B cell (primary cell): Measurements from ENCODE around the gene NHSL2. TPM values are rescaled to one million over a fixed set of nuclear protein-coding genes. Genes with fewer than 3 reads are reported as not detected.

Experiments
- ATAC-seq: fragments of 200-7000 bp; cut with Tn5 transposase; one replicate; pipeline ENCODE4 v1.10.0; 2021; ENCODE audit warnings: low read depth, mild to moderate bottlenecking, moderate number of reproducible peaks, moderate library complexity
- CTCF ChIA-PET: fragments of 350-600 bp; sonication (Branson Sonifier 250); formaldehyde crosslinking; loops from one replicate; lab custom pipeline; 2021; ENCODE audit warnings: antibody characterized with exemption, inconsistent platforms; lab: Charles Lee
- POLR2A ChIA-PET: fragments of 350-600 bp; sonication (Branson Sonifier 250); formaldehyde crosslinking; loops from one replicate; lab custom pipeline; 2021; ENCODE audit warnings: antibody characterized with exemption; lab: Charles Lee
- DNase-seq: peaks from one replicate; pipeline ENCODE4 v3.0.0; 2013
- H2AFZ ChIP-seq: 2 replicates; pipeline ENCODE4 v1.6.1; 2012; ENCODE audit warnings: mild to moderate bottlenecking, low read depth, low read length; ENCODE audit not compliant: insufficient read depth, poor library complexity, severe bottlenecking
- H3K27ac ChIP-seq, 2 donors: 1 replicate in 1 of 2; 2 replicates in 1 of 2; pipeline ENCODE4 v1.5.1; 2012 to 2013; ENCODE audit warnings: low read length in 2 of 2, mild to moderate bottlenecking in 2 of 2, moderate library complexity in 1 of 2
- H3K27me3 ChIP-seq, 4 experiments: fragments of 200-600 bp in 1 of 4; sonication (generic) in 1 of 4; replicated peaks in 1 of 4; 1 replicate in 2 of 4; 2 replicates in 2 of 4; pipeline versions ENCODE4 v1.6.1 to v1.7.0; 2013 to 2016; ENCODE audit warnings: low read length in 3 of 4, mild to moderate bottlenecking in 2 of 4, mixed read lengths in 1 of 4, moderate library complexity in 1 of 4; ENCODE audit not compliant: insufficient read depth in 4 of 4, control insufficient read depth in 3 of 4; ENCODE audit errors: control extremely low read depth in 1 of 4
- H3K36me3 ChIP-seq, 2 experiments: replicated peaks in 1 of 2; 1 replicate in 1 of 2; 2 replicates in 1 of 2; pipeline versions ENCODE4 v1.6.1 to v1.7.1; 2013; ENCODE audit warnings: low read length in 1 of 2; ENCODE audit not compliant: insufficient read depth in 2 of 2, control insufficient read depth in 1 of 2; ENCODE audit errors: control extremely low read depth in 1 of 2, extremely low read depth in 1 of 2
- H3K4me1 ChIP-seq, 2 donors: fragments of 200-600 bp in 1 of 2; sonication (generic) in 1 of 2; 1 replicate in 1 of 2; 2 replicates in 1 of 2; pipeline versions ENCODE4 v1.5.1 to v1.6.1; 2013 to 2017; ENCODE audit warnings: low read length in 2 of 2; ENCODE audit not compliant: control insufficient read depth in 2 of 2, insufficient read depth in 2 of 2
- H3K4me2 ChIP-seq: replicated peaks from 2 replicates; pipeline ENCODE3; 2012; ENCODE audit warnings: mild to moderate bottlenecking, low read depth, low read length; ENCODE audit not compliant: poor library complexity, severe bottlenecking
- H3K4me3 ChIP-seq, 5 experiments: fragments of 200-600 bp in 1 of 5; sonication (generic) in 1 of 5; 1 replicate in 3 of 5; 2 replicates in 2 of 5; pipeline versions ENCODE4 v1.5.1 to v1.7.0; 2011 to 2016; ENCODE audit warnings: low read length in 4 of 5, mild to moderate bottlenecking in 4 of 5, low read depth in 2 of 5, control low read depth in 1 of 5, moderate library complexity in 1 of 5; ENCODE audit not compliant: insufficient read depth in 1 of 5; ENCODE audit errors: control extremely low read depth in 1 of 5, extremely low read depth in 1 of 5
- H3K79me2 ChIP-seq: fragments of 200-600 bp; sonication (generic); one replicate; pipeline ENCODE4 v1.6.0; 2016; ENCODE audit warnings: low read length; ENCODE audit not compliant: control insufficient read depth, insufficient read depth
- H3K9ac ChIP-seq: fragments of 200-600 bp; sonication (generic); 2 replicates; pipeline ENCODE4 v1.6.1; 2017; ENCODE audit warnings: mild to moderate bottlenecking, low read length, moderate library complexity
- H3K9me3 ChIP-seq, 3 donors: one replicate each; pipeline versions ENCODE4 v1.6.1 to v1.7.1; 2013; ENCODE audit warnings: low read length in 2 of 3; ENCODE audit not compliant: control insufficient read depth in 2 of 3, insufficient read depth in 1 of 3; ENCODE audit errors: control extremely low read depth in 1 of 3
- H4K20me1 ChIP-seq: 2 replicates; pipeline ENCODE4 v1.6.0; 2012; ENCODE audit warnings: mild to moderate bottlenecking, low read length; ENCODE audit not compliant: insufficient read depth, control insufficient read depth, poor library complexity, severe bottlenecking
- H3K27ac Mint-ChIP-seq: one replicate; pipeline ENCODE4 v1.8.0; 2021; ENCODE audit warnings: mixed read lengths
- H3K27me3 Mint-ChIP-seq: one replicate; pipeline ENCODE4 v1.8.0; 2021; ENCODE audit warnings: mixed read lengths
- H3K4me1 Mint-ChIP-seq: one replicate; pipeline ENCODE4 v1.8.0; 2021; ENCODE audit warnings: mixed read lengths
- H3K4me3 Mint-ChIP-seq: one replicate; pipeline ENCODE4 v1.8.0; 2021; ENCODE audit warnings: mixed read lengths
- H3K9me3 Mint-ChIP-seq: one replicate; pipeline ENCODE4 v1.8.0; 2022; ENCODE audit warnings: mixed read lengths; ENCODE audit not compliant: insufficient read depth
- CTCF ChIP-seq: fragments of 200-600 bp; IDR thresholded peaks from one replicate; pipeline ENCODE4 v1.8.0; 2022; ENCODE audit warnings: antibody characterized with exemption, mild to moderate bottlenecking
- EZH2 ChIP-seq: IDR thresholded peaks from 2 replicates; pipeline ENCODE4 v1.6.1; 2012; ENCODE audit warnings: borderline replicate concordance, low read depth, mild to moderate bottlenecking, moderate library complexity, low read length; ENCODE audit not compliant: insufficient read depth, poor library complexity, severe bottlenecking
- WGBS: methylation state at CpG from one replicate; pipeline ENCODE4 v1.1.5; 2013; ENCODE audit warnings: missing lambda C conversion rate; ENCODE audit not compliant: insufficient coverage; 5-methylcytosine and 5-hydroxymethylcytosine counted together
- intact Hi-C: fragments of 100-400 bp; cut with micrococcal nuclease; formaldehyde crosslinking; loops from one replicate; pipeline ENCODE4 v1.10.0; 2022
- polyA plus RNA-seq: library from polyadenylated mRNA; depleted of rRNA; stranded (reverse); fragments of >200 nt; gene quantifications from 2 replicates; pipeline ENCODE4 v1.2.3, GENCODE V29; 2012
- total RNA-seq, 2 donors: library from RNA; stranded (reverse); fragments of 120-200 nt in 1 of 2; gene quantifications; 1 replicate in 1 of 2; 2 replicates in 1 of 2; pipeline versions ENCODE4 v1.2.3 to v1.2.4, GENCODE V29; 2013 to 2022

The NHSL2 gene
- total and polyA plus RNA-seq, 2 donors (not counting 1 experiment from before 2014, with no cell fraction given), result 0.16 to 1.7 TPM

- H3K4me2 ChIP-seq, result no peak overlapping the region
- CTCF ChIA-PET, result interaction anchor here (1.0 kb wide), 1 partner anchor 9 kb away, joined by 3 read pairs; no protein-coding TSS in a partner anchor
- no peaks in the 10 kb centered on the region for H3K79me2 ChIP-seq
- no peak overlapping the region for H2AFZ ChIP-seq
- no peak overlapping the region for H3K9ac ChIP-seq
- 75% methylated on average over 2 of the region's 2 CpGs for WGBS
- H3K27ac ChIP-seq, result no peak overlapping the region
- Mint-ChIP-seq H3K27ac (no peak overlapping the region), H3K9me3 (no peaks in the 10 kb centered on the region), H3K4me3 (no peak overlapping the region), H3K27me3 (peaks cover 9% of the 10 kb centered on the region), H3K4me1 (peaks cover 8% of the 10 kb centered on the region)
- no peaks in the 10 kb centered on the region for H3K27me3 ChIP-seq
- no peaks in the 10 kb centered on the region for H4K20me1 ChIP-seq
- ATAC-seq (no peak), DNase-seq (no peak)
- TF ChIP-seq EZH2 (no peak), CTCF (no peak)
- no peaks in the 10 kb centered on the region for H3K36me3 ChIP-seq
- POLR2A ChIA-PET, result no interaction called here
- H3K9me3 ChIP-seq, result no peaks in the 10 kb centered on the region
- intact Hi-C loops, result no loop called here
- H3K4me1 ChIP-seq, result peaks cover 0 to 2% of the 10 kb centered on the region in 2 donors
- H3K4me3 ChIP-seq, result no peak overlapping the region
Observed at GRCh38 chrX:71994601-71995000, 84.0 kb downstream of the NHSL2 start.

- ChIA-PET POLR2A (interaction anchor here (0.6 kb wide), 1 partner anchor 132 kb away, joined by 3 read pairs; no protein-coding TSS in a partner anchor), CTCF (interaction anchor here (1.0 kb wide), 2 partner anchors 8 to 132 kb away, joined by 3 read pairs; no protein-coding TSS in a partner anchor)
- ATAC-seq (no peak), DNase-seq (no peak)
- H3K4me2 ChIP-seq, result no peak overlapping the region
- WGBS, result 46% methylated on average over 2 of the region's 2 CpGs
- no peaks in the 10 kb centered on the region for H3K9me3 ChIP-seq
- no peak overlapping the region for H3K9ac ChIP-seq
- Mint-ChIP-seq H3K4me3 (no peak overlapping the region), H3K27ac (no peak overlapping the region), H3K4me1 (peaks cover 8% of the 10 kb centered on the region), H3K9me3 (no peaks in the 10 kb centered on the region), H3K27me3 (peaks cover 9% of the 10 kb centered on the region)
- no peak overlapping the region for H2AFZ ChIP-seq
- no peak overlapping the region for H3K4me3 ChIP-seq
- no peaks in the 10 kb centered on the region for H3K36me3 ChIP-seq
- intact Hi-C loops, result no loop called here
- H3K27me3 ChIP-seq, result no peaks in the 10 kb centered on the region
- peaks cover 0 to 2% of the 10 kb centered on the region in 2 donors for H3K4me1 ChIP-seq
- TF ChIP-seq CTCF, result no peak
- no peak for TF ChIP-seq EZH2
- no peaks in the 10 kb centered on the region for H4K20me1 ChIP-seq
- H3K27ac ChIP-seq, result no peak overlapping the region
- no peaks in the 10 kb centered on the region for H3K79me2 ChIP-seq
Observed at GRCh38 chrX:71995122-71995521, 84.5 kb downstream of the NHSL2 start.
